Liver (tissue), 9 donors: ENCODE data around the gene TBL1Y. TPM values are rescaled to one million over a fixed set of nuclear protein-coding genes. Genes with fewer than 3 reads are reported as not detected.

Experiments
- DNase-seq: peaks from one replicate; pipeline ENCODE4 v3.0.0-alpha.2; 2017; ENCODE audit warnings: low spot score
- H3K27ac ChIP-seq, 2 donors: one replicate each; pipeline ENCODE4 v1.7.0; 2013; ENCODE audit warnings: inconsistent platforms in 2 of 2, low read length in 2 of 2, control low read depth in 1 of 2, low read depth in 1 of 2, mild to moderate bottlenecking in 1 of 2
- H3K27me3 ChIP-seq, 4 donors: one replicate each; pipeline versions ENCODE4 v1.6.1 to v1.7.0; 2013; ENCODE audit warnings: low read length in 3 of 4, inconsistent platforms in 1 of 4, mild to moderate bottlenecking in 1 of 4, moderate library complexity in 1 of 4; ENCODE audit not compliant: control insufficient read depth in 4 of 4, insufficient read depth in 4 of 4
- H3K36me3 ChIP-seq, 4 donors: one replicate each; pipeline versions ENCODE4 v1.6.1 to v1.7.0; 2013; ENCODE audit warnings: low read length in 3 of 4, mild to moderate bottlenecking in 3 of 4, low read depth in 1 of 4, moderate library complexity in 1 of 4; ENCODE audit not compliant: control insufficient read depth in 4 of 4, insufficient read depth in 3 of 4
- H3K4me1 ChIP-seq, 4 donors: one replicate each; pipeline versions ENCODE4 v1.6.1 to v1.7.0; 2013; ENCODE audit warnings: low read length in 3 of 4, mild to moderate bottlenecking in 3 of 4, moderate library complexity in 1 of 4; ENCODE audit not compliant: control insufficient read depth in 4 of 4, insufficient read depth in 4 of 4
- H3K4me3 ChIP-seq, 3 donors: one replicate each; pipeline versions ENCODE4 v1.6.1 to v1.7.0; 2013; ENCODE audit warnings: low read length in 3 of 3, control low read depth in 1 of 3, low read depth in 1 of 3, mild to moderate bottlenecking in 1 of 3
- H3K9ac ChIP-seq, 2 donors: one replicate each; pipeline ENCODE4 v1.7.0; 2013; ENCODE audit warnings: low read length in 2 of 2, mild to moderate bottlenecking in 2 of 2, moderate library complexity in 2 of 2, control low read depth in 1 of 2, low read depth in 1 of 2
- H3K9me3 ChIP-seq, 4 donors: one replicate each; pipeline versions ENCODE4 v1.6.1 to v1.7.0; 2013; ENCODE audit warnings: low read length in 3 of 4; ENCODE audit not compliant: control insufficient read depth in 4 of 4
- ATF3 ChIP-seq: IDR thresholded peaks from 2 replicates; pipeline ENCODE4 v1.6.1; 2016; ENCODE audit warnings: antibody characterized with exemption
- CTCF ChIP-seq: fragments of 150-350 bp; IDR thresholded peaks from 2 replicates; pipeline ENCODE4 v1.5.1; 2017; ENCODE audit warnings: improper control_type of control experiment, low read depth, low read length; ENCODE audit not compliant: missing input control
- EGR1 ChIP-seq, 2 donors: IDR thresholded peaks; 2 replicates each; pipeline ENCODE4 v1.6.1; 2016 to 2018; ENCODE audit warnings: antibody characterized with exemption in 2 of 2, low read depth in 2 of 2
- FOXA2 ChIP-seq: IDR thresholded peaks from 2 replicates; pipeline ENCODE4 v1.6.1; 2016; ENCODE audit warnings: antibody characterized with exemption
- GABPA ChIP-seq, 2 donors: IDR thresholded peaks in 1 of 2; conservative IDR thresholded peaks in 1 of 2; 2 replicates each; pipeline ENCODE4 v1.6.1; 2016; ENCODE audit warnings: antibody characterized with exemption in 2 of 2, mild to moderate bottlenecking in 1 of 2, moderate library complexity in 1 of 2
- HNF4G ChIP-seq: IDR thresholded peaks from 2 replicates; pipeline ENCODE4 v1.6.1; 2016; ENCODE audit warnings: antibody characterized with exemption
- JUND ChIP-seq, 2 donors: IDR thresholded peaks; 2 replicates each; pipeline ENCODE4 v1.6.1; 2016; ENCODE audit warnings: antibody characterized with exemption in 2 of 2
- NR2F2 ChIP-seq: IDR thresholded peaks from 2 replicates; pipeline ENCODE4 v1.6.1; 2016; ENCODE audit warnings: antibody characterized with exemption
- RAD21 ChIP-seq, 2 donors: IDR thresholded peaks; 2 replicates each; pipeline ENCODE4 v1.6.1; 2016; ENCODE audit warnings: antibody characterized with exemption in 2 of 2, mild to moderate bottlenecking in 2 of 2
- RXRA ChIP-seq, 2 donors: IDR thresholded peaks; 2 replicates each; pipeline ENCODE4 v1.6.1; 2017 to 2018; ENCODE audit warnings: antibody characterized with exemption in 2 of 2, mild to moderate bottlenecking in 1 of 2
- SP1 ChIP-seq: IDR thresholded peaks from 2 replicates; pipeline ENCODE4 v1.6.1; 2018; ENCODE audit warnings: antibody characterized with exemption, mild to moderate bottlenecking
- TAF1 ChIP-seq: conservative IDR thresholded peaks from 2 replicates; pipeline ENCODE4 v1.6.1; 2016; ENCODE audit warnings: antibody characterized with exemption, mild to moderate bottlenecking
- YY1 ChIP-seq: IDR thresholded peaks from 2 replicates; pipeline ENCODE4 v1.6.1; 2016; ENCODE audit warnings: antibody characterized with exemption, mild to moderate bottlenecking
- WGBS: extraction: QIAGEN DNeasy Blood & Tissue Kit; methylation state at CpG from one replicate; pipeline ENCODE4 v1.1.7; 2013; 5-methylcytosine and 5-hydroxymethylcytosine counted together
- polyA plus RNA-seq, 2 donors: library from polyadenylated mRNA; stranded (reverse) in 1 of 2; unstranded in 1 of 2; fragments of 200-250 nt in 1 of 2; fragments of >200 nt in 1 of 2; fragmentation: Nextera tagmentation in 1 of 2; extraction: Ambion mirVana in 1 of 2; gene quantifications; one replicate each; pipeline versions ENCODE4 v1.2.1 to v1.2.3, GENCODE V29; 2013 to 2015
- total RNA-seq, 2 donors: library from RNA; depleted of rRNA; stranded (reverse); fragments of >200 nt; gene quantifications; one replicate each; pipeline ENCODE4 v1.2.3, GENCODE V29; 2014
- TF ChIP-seq, protein P1 (sequence below): IDR thresholded peaks from 2 replicates; pipeline ENCODE4 v1.6.1; 2016; ENCODE audit warnings: antibody characterized with exemption
- TF ChIP-seq, protein P2 (sequence below): IDR thresholded peaks from 2 replicates; pipeline ENCODE4 v1.6.1; 2016; ENCODE audit warnings: antibody characterized with exemption, mild to moderate bottlenecking
- TF ChIP-seq, protein P3 (sequence below): IDR thresholded peaks from 2 replicates; pipeline ENCODE4 v1.6.1; 2016; ENCODE audit warnings: antibody characterized with exemption
- donor health status: healthy.
- donor health status: healthy.
- donor health status: healthy.
- donor health status: healthy.
- donor health status: healthy.

Gene TBL1Y
- total and polyA plus RNA-seq, 4 donors: 0.72 to 1.6 TPM; not detected in 2

DNA sequence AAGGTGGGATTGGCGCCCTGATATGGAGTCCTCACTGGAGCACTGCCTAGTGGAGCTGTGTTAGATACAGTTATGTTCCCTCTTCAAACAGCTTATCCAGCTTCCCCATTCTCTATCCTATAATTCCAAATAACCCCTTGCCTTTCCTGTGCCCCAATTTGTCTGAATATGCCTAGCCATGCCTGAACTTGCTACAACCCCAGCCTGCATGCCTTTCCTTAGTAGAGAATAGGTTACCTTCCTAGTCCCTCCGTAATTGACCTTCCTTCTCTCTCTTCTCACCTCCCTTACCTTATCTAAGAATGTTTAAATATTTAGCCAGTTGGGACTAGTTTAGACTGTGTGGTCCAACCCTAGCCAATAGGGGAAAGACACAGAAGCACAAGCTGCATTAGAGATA lies 102.6 kb downstream of the TBL1Y start:
- Histone ChIP-seq H3K4me1 (peaks cover 0 to 2% (median 0%) of the 10 kb centered on the region in 4 donors), H3K9ac (no peak overlapping the region), H3K4me3 (no peak overlapping the region), H3K9me3 (no peaks in the 10 kb centered on the region), H3K27ac (no peak overlapping the region), H3K36me3 (no peaks in the 10 kb centered on the region), H3K27me3 (no peaks in the 10 kb centered on the region)
- no peak for DNase-seq
- TF ChIP-seq FOXA2: no peak
- no peak for TF ChIP-seq RXRA (IDR thresholded peaks at IDR 0.05)
- no peak for TF ChIP-seq TAF1
- no peak for TF ChIP-seq YY1
- no peak for TF ChIP-seq HNF4G
- TF ChIP-seq, protein P1, sequence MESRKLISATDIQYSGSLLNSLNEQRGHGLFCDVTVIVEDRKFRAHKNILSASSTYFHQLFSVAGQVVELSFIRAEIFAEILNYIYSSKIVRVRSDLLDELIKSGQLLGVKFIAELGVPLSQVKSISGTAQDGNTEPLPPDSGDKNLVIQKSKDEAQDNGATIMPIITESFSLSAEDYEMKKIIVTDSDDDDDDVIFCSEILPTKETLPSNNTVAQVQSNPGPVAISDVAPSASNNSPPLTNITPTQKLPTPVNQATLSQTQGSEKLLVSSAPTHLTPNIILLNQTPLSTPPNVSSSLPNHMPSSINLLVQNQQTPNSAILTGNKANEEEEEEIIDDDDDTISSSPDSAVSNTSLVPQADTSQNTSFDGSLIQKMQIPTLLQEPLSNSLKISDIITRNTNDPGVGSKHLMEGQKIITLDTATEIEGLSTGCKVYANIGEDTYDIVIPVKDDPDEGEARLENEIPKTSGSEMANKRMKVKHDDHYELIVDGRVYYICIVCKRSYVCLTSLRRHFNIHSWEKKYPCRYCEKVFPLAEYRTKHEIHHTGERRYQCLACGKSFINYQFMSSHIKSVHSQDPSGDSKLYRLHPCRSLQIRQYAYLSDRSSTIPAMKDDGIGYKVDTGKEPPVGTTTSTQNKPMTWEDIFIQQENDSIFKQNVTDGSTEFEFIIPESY: no peak
- TF ChIP-seq JUND (IDR thresholded peaks at IDR 0.05): no peak
- TF ChIP-seq, protein P2, sequence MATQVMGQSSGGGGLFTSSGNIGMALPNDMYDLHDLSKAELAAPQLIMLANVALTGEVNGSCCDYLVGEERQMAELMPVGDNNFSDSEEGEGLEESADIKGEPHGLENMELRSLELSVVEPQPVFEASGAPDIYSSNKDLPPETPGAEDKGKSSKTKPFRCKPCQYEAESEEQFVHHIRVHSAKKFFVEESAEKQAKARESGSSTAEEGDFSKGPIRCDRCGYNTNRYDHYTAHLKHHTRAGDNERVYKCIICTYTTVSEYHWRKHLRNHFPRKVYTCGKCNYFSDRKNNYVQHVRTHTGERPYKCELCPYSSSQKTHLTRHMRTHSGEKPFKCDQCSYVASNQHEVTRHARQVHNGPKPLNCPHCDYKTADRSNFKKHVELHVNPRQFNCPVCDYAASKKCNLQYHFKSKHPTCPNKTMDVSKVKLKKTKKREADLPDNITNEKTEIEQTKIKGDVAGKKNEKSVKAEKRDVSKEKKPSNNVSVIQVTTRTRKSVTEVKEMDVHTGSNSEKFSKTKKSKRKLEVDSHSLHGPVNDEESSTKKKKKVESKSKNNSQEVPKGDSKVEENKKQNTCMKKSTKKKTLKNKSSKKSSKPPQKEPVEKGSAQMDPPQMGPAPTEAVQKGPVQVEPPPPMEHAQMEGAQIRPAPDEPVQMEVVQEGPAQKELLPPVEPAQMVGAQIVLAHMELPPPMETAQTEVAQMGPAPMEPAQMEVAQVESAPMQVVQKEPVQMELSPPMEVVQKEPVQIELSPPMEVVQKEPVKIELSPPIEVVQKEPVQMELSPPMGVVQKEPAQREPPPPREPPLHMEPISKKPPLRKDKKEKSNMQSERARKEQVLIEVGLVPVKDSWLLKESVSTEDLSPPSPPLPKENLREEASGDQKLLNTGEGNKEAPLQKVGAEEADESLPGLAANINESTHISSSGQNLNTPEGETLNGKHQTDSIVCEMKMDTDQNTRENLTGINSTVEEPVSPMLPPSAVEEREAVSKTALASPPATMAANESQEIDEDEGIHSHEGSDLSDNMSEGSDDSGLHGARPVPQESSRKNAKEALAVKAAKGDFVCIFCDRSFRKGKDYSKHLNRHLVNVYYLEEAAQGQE: no peak
- no peak for TF ChIP-seq NR2F2
- no peak for TF ChIP-seq GABPA (IDR thresholded peaks at IDR 0.05 in 1 of 2, conservative IDR thresholded peaks at IDR 0.05 in 1 of 2)
- TF ChIP-seq SP1: no peak
- no peak for TF ChIP-seq ATF3
- no peak for TF ChIP-seq EGR1 (IDR thresholded peaks at IDR 0.05; ENCODE audit: low read depth in 2 of 2)
- WGBS: 96% methylated on average over 2 of the region's 2 CpGs

- H3K9me3 ChIP-seq: no peaks in the 10 kb centered on the region
- no peak for TF ChIP-seq FOXA2
- no peak for TF ChIP-seq CTCF
- no peak for TF ChIP-seq SP1
- TF ChIP-seq TAF1: no peak
- TF ChIP-seq, protein P3, sequence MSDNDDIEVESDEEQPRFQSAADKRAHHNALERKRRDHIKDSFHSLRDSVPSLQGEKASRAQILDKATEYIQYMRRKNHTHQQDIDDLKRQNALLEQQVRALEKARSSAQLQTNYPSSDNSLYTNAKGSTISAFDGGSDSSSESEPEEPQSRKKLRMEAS: no peak
- TF ChIP-seq EGR1 (IDR thresholded peaks at IDR 0.05; ENCODE audit: low read depth in 2 of 2): no peak
- TF ChIP-seq, protein P1: no peak
- TF ChIP-seq RAD21 (IDR thresholded peaks at IDR 0.05): no peak
- TF ChIP-seq HNF4G: no peak
- TF ChIP-seq NR2F2: no peak
- TF ChIP-seq JUND (IDR thresholded peaks at IDR 0.05): no peak
- H3K4me3 ChIP-seq: no peak overlapping the region
- H3K27ac ChIP-seq: no peak overlapping the region
- no peaks in the 10 kb centered on the region for H3K36me3 ChIP-seq
- peaks cover 0 to 2% (median 0%) of the 10 kb centered on the region in 4 donors for H3K4me1 ChIP-seq
- H3K9ac ChIP-seq: no peak overlapping the region
- H3K27me3 ChIP-seq: no peaks in the 10 kb centered on the region
- 46% methylated on average over 4 of the region's 4 CpGs for WGBS
- no peak for DNase-seq
Observed at GRCh38 chrY:7016521-7016920, 106.0 kb downstream of the TBL1Y start.
